ENCODE data around the gene SMIM32.

Gene SMIM32

DNA sequence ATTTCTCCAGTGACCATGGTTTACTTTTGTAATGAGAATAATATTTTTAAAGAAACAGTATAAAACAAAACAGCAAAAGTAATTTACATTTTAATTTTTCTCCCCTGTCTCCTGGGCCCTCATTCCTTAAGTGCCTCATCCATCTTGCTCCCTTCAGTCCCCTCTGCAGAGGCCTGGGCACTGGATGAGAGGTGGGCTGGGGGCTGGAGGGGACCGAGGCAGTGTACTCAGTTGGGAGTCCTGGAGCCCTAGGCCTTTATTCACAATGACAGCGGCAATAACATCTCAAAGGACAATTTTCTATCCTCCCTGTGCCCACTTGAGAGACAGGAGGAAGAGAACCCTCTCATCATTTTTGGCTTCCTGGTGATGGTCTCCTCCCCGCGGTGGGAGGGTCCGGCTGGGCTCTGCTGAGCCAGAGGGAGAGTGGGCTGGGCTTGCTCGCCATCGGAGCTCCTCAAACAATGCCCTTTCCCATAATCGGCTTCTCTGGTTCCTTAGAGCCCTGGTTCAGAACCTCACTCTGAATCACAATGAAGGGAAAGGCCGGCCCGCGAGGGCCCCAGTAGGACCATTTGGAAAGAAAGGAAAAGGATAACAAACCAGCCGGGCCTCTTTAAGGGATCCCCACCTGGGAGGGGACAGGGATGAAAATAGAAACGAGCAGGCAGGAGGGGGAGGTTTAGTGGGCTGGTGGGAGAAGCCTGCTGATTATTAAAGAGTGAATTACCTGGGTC, 9.7 kb upstream of the SMIM32 start:
- H3K27ac ChIP-seq: no peak overlapping the region
- DNase-seq: no peak
- no peak for TF ChIP-seq CTCF (IDR thresholded peaks at IDR 0.05; ENCODE audit: low read depth, low read length, missing control alignments)
- H3K36me3 ChIP-seq (replicated peaks): no peaks in the 10 kb centered on the region
- no peak overlapping the region for H3K4me3 ChIP-seq (ENCODE audit: low read depth, low read length)
- in situ Hi-C loops (cut with HindIII; ENCODE audit: low pct_ligation_motif_present, low sequenced_read_pairs): no loop called here
- peaks cover 10% of the 10 kb centered on the region for H3K27me3 ChIP-seq (replicated peaks)

GRCh38 chr5:136201870-136202269, 8.9 kb upstream of the SMIM32 start:
- in situ Hi-C loops (cut with HindIII; ENCODE audit: low pct_ligation_motif_present, low sequenced_read_pairs): no loop called here
- Histone ChIP-seq H3K27ac (no peak overlapping the region), H3K36me3 (replicated peaks) (no peaks in the 10 kb centered on the region), H3K27me3 (replicated peaks) (peaks cover 10% of the 10 kb centered on the region), H3K4me3 (ENCODE audit: low read depth, low read length) (no peak overlapping the region)
- DNase-seq: no peak
- no peak for TF ChIP-seq CTCF (IDR thresholded peaks at IDR 0.05; ENCODE audit: low read depth, low read length, missing control alignments)

GRCh38 chr5:136200761-136201160, 7.8 kb upstream of the SMIM32 start:
- H3K27ac ChIP-seq: no peak overlapping the region
- in situ Hi-C loops (cut with HindIII; ENCODE audit: low pct_ligation_motif_present, low sequenced_read_pairs): no loop called here
- H3K27me3 ChIP-seq (replicated peaks): peaks cover 10% of the 10 kb centered on the region
- H3K36me3 ChIP-seq (replicated peaks): no peaks in the 10 kb centered on the region
- DNase-seq: no peak
- no peak for TF ChIP-seq CTCF (IDR thresholded peaks at IDR 0.05; ENCODE audit: low read depth, low read length, missing control alignments)
- H3K4me3 ChIP-seq (ENCODE audit: low read depth, low read length): no peak overlapping the region

DNA sequence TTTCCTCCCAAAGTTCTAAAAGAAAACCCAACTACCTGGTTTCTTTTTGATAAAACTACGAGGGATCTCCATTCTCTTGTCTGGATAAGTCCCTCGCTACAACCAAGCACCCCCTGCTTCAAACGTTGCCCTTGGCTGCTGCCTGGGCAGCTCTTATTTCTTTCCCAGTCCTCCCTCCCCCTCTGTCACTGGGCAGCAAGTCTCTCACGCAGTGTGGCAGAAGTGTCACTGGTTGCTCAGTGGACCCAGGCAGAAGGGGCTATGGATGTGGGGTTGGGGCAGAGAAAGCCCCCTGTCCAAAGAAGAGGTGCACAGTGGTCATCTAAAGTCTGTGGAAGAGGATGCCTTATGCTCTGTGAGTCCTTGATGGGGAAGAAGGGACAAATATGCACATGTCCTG, 7.2 kb upstream of the SMIM32 start:
- Histone ChIP-seq H3K27ac (no peak overlapping the region), H3K27me3 (replicated peaks) (peaks cover 10% of the 10 kb centered on the region), H3K4me3 (ENCODE audit: low read depth, low read length) (no peak overlapping the region), H3K36me3 (replicated peaks) (no peaks in the 10 kb centered on the region)
- DNase-seq: no peak
- in situ Hi-C loops (cut with HindIII; ENCODE audit: low pct_ligation_motif_present, low sequenced_read_pairs): no loop called here
- TF ChIP-seq CTCF (IDR thresholded peaks at IDR 0.05; ENCODE audit: low read depth, low read length, missing control alignments): no peak

DNA sequence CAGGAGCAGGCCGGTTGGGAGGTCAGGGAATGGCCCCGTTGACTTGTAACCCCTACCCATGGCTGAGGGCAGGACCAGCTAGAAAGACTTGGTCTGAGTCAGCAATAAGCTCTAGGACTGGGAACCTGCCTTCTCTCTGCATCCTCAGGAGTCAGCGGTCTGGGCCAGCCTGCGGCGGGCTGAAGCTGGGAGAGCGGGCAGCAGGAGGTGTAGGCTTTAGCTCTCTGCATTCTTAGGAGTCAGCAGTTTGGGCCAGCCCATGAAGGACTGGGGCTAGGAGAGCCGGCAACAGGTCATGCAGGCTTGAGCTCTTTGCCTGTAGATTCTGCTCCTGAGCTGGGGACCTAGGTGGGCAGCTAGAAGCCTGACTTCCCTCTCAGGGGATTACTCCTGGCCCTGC, 6.4 kb upstream of the SMIM32 start:
- H3K27ac ChIP-seq: no peak overlapping the region
- no peaks in the 10 kb centered on the region for H3K36me3 ChIP-seq (replicated peaks)
- in situ Hi-C loops (cut with HindIII; ENCODE audit: low pct_ligation_motif_present, low sequenced_read_pairs): loop anchor here (25.0 kb wide), 1 partner anchor 312 kb away; the partner anchor contains the start of gene IL9
- H3K27me3 ChIP-seq (replicated peaks): peaks cover 10% of the 10 kb centered on the region
- no peak overlapping the region for H3K4me3 ChIP-seq (ENCODE audit: low read depth, low read length)
- DNase-seq: no peak
- TF ChIP-seq CTCF (IDR thresholded peaks at IDR 0.05; ENCODE audit: low read depth, low read length, missing control alignments): no peak

- in situ Hi-C loops (cut with HindIII; ENCODE audit: low pct_ligation_motif_present, low sequenced_read_pairs): loop anchor here (25.0 kb wide), 1 partner anchor 311 kb away; the partner anchor contains the start of gene IL9
These were observed 5.5 kb upstream of the SMIM32 start for GRCh38 chr5:136198453-136198852.

More at GRCh38 chr5:136198453-136198852, 5.5 kb upstream of the SMIM32 start:
- no peak overlapping the region for H3K27ac ChIP-seq
- no peak for TF ChIP-seq CTCF (IDR thresholded peaks at IDR 0.05; ENCODE audit: low read depth, low read length, missing control alignments)
- no peaks in the 10 kb centered on the region for H3K36me3 ChIP-seq (replicated peaks)
- H3K4me3 ChIP-seq (ENCODE audit: low read depth, low read length): no peak overlapping the region
- DNase-seq: no peak
- peaks cover 16% of the 10 kb centered on the region for H3K27me3 ChIP-seq (replicated peaks)
